OCI-LY3 (cell line): ENCODE results near the gene UNC5B.

Experiments
- EZH2phosphoT487 ChIP-seq: fragments of 200-600 bp; shearing (Covaris generic); IDR thresholded peaks from 2 replicates; pipeline ENCODE4 v1.6.1; 2018; ENCODE audit warnings: antibody characterized with exemption, mixed run types, low read depth
- TF ChIP-seq, protein P1 (sequence below): fragments of 200-600, 300-600 bp; sonication (generic); IDR thresholded peaks from 2 replicates; pipeline ENCODE4 v1.5.1; 2014; ENCODE audit warnings: antibody characterized with exemption, low read length, low read depth

DNA sequence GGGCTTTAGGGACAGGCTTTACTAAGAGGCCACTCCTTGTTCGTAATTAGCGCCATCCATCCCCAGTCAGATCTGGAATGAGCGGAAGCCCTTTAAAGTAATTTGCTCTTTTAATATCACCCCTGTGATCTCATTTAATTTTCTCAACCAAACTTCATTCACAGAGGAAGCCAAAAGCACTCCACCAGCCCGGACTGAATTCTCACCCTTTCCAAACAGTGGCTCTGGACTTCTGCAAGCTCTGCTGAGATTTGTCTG lies 43.1 kb downstream of the UNC5B start:
- TF ChIP-seq, protein P1, sequence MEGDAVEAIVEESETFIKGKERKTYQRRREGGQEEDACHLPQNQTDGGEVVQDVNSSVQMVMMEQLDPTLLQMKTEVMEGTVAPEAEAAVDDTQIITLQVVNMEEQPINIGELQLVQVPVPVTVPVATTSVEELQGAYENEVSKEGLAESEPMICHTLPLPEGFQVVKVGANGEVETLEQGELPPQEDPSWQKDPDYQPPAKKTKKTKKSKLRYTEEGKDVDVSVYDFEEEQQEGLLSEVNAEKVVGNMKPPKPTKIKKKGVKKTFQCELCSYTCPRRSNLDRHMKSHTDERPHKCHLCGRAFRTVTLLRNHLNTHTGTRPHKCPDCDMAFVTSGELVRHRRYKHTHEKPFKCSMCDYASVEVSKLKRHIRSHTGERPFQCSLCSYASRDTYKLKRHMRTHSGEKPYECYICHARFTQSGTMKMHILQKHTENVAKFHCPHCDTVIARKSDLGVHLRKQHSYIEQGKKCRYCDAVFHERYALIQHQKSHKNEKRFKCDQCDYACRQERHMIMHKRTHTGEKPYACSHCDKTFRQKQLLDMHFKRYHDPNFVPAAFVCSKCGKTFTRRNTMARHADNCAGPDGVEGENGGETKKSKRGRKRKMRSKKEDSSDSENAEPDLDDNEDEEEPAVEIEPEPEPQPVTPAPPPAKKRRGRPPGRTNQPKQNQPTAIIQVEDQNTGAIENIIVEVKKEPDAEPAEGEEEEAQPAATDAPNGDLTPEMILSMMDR: no peak
- TF ChIP-seq EZH2phosphoT487: no peak
